ENCODE results near the gene ASS1.
"Not testable (repeated sequence)": the region's sequence is repeated elsewhere in the genome, so short reads cannot be mapped to it uniquely, and the experiment has no call there.

The ASS1 gene

GRCh38 chr9:130444565-130445221 lies at the start of gene ASS1:
ASS1 (plus strand) TSS chr9:130444961; CDS start chr9:130452229, 7,268 bp downstream.
- DNase-seq (ENCODE audit: low spot score): peak; percentile 17

- no peak for DNase-seq (ENCODE audit: low spot score)
Measured at GRCh38 chr9:130395810-130396435, 48.8 kb upstream of the ASS1 start.

GRCh38 chr9:130396581-130396980 lies 48.2 kb upstream of the ASS1 start:
- no peak for DNase-seq (ENCODE audit: low spot score)

GRCh38 chr9:130398487-130399240 lies 46.1 kb upstream of the ASS1 start:
- DNase-seq (ENCODE audit: low spot score): no peak

- no peak for DNase-seq (ENCODE audit: low spot score)
Measured at GRCh38 chr9:130399768-130400167, 45.0 kb upstream of the ASS1 start.

- DNase-seq (ENCODE audit: low spot score): no peak
Measured at GRCh38 chr9:130400870-130401269, 43.9 kb upstream of the ASS1 start.

GRCh38 chr9:130401742-130402141 lies 43.0 kb upstream of the ASS1 start:
- DNase-seq (ENCODE audit: low spot score): not testable (repeated sequence)

- DNase-seq (ENCODE audit: low spot score): no peak
Measured at GRCh38 chr9:130402243-130402642, 42.5 kb upstream of the ASS1 start.

GRCh38 chr9:130402645-130403440 lies 41.9 kb upstream of the ASS1 start:
- no peak for DNase-seq (ENCODE audit: low spot score)

GRCh38 chr9:130405657-130406257 lies 39.0 kb upstream of the ASS1 start:
- no peak for DNase-seq (ENCODE audit: low spot score)

- DNase-seq (ENCODE audit: low spot score): no peak
Measured at GRCh38 chr9:130406278-130406895, 38.4 kb upstream of the ASS1 start.

GRCh38 chr9:130407916-130408663 lies 36.7 kb upstream of the ASS1 start:
- no peak for DNase-seq (ENCODE audit: low spot score)

- no peak for DNase-seq (ENCODE audit: low spot score)
Measured at GRCh38 chr9:130408669-130409068, 36.1 kb upstream of the ASS1 start.

- no peak for DNase-seq (ENCODE audit: low spot score)
Measured at GRCh38 chr9:130409246-130409645, 35.5 kb upstream of the ASS1 start.

- no peak for DNase-seq (ENCODE audit: low spot score)
Measured at GRCh38 chr9:130410443-130410842, 34.3 kb upstream of the ASS1 start.

GRCh38 chr9:130411566-130411915 lies 33.2 kb upstream of the ASS1 start:
- no peak for DNase-seq (ENCODE audit: low spot score)

- DNase-seq (ENCODE audit: low spot score): no peak
Measured at GRCh38 chr9:130414081-130414731, 30.6 kb upstream of the ASS1 start.

- no peak for DNase-seq (ENCODE audit: low spot score)
Measured at GRCh38 chr9:130414910-130415746, 29.6 kb upstream of the ASS1 start.

GRCh38 chr9:130417602-130418001 lies 27.2 kb upstream of the ASS1 start:
- DNase-seq (ENCODE audit: low spot score): no peak
